RWPE1 (cell line): ENCODE results near the gene ASPG.

Experiments used
- CTCF ChIA-PET: fragments of 350-600 bp; sonication (Branson Sonifier 250); formaldehyde crosslinking; extraction: SDS; loops from one replicate; lab custom pipeline; 2021; lab: Yijun Ruan, JAX
- POLR2A ChIA-PET: fragments of 400-600 bp; formaldehyde crosslinking; extraction: SDS; loops from one replicate; lab custom pipeline; 2020; ENCODE audit warnings: antibody characterized with exemption; ENCODE audit not compliant: low non-redundant PET; lab: Yijun Ruan, JAX
- DNase-seq: peaks from one replicate; pipeline ENCODE4 v3.0.0; 2012; ENCODE audit warnings: low spot score
- H3K27ac ChIP-seq: fragments of 450-650 bp; 2 replicates; pipeline ENCODE4 v1.5.1; 2017
- CTCF ChIP-seq: fragments of 450-650 bp; conservative IDR thresholded peaks from 2 replicates; pipeline ENCODE4 v1.5.1; 2017; ENCODE audit warnings: low read depth, mild to moderate bottlenecking

ASPG gene

GRCh38 chr14:104131968-104132732 lies 46.6 kb downstream of the ASPG start:
- ChIA-PET CTCF (interaction anchor here (0.6 to 1.1 kb wide), 5 partner anchors 36 to 432 kb away, joined by 4 to 10 read pairs (median 4); no protein-coding TSS in a partner anchor), POLR2A (no interaction called here)
- TF ChIP-seq CTCF, result no peak
- no peak for DNase-seq
- H3K27ac ChIP-seq, result no peak overlapping the region

GRCh38 chr14:104132981-104133380 lies 47.5 kb downstream of the ASPG start:
- DNase-seq, result no peak
- POLR2A ChIA-PET, result no interaction called here
- no peak overlapping the region for H3K27ac ChIP-seq
- CTCF ChIA-PET, result interaction anchor here (0.6 kb wide), 2 partner anchors 37 to 55 kb away, joined by 3 to 4 read pairs; no protein-coding TSS in a partner anchor
- no peak for TF ChIP-seq CTCF

GRCh38 chr14:104133496-104133895 lies 48.0 kb downstream of the ASPG start:
- CTCF ChIA-PET, result no interaction called here
- DNase-seq, result no peak
- POLR2A ChIA-PET, result no interaction called here
- no peak for TF ChIP-seq CTCF
- H3K27ac ChIP-seq, result no peak overlapping the region

GRCh38 chr14:104134061-104134965 lies 48.8 kb downstream of the ASPG start:
- CTCF ChIA-PET, result no interaction called here
- POLR2A ChIA-PET, result no interaction called here
- no peak overlapping the region for H3K27ac ChIP-seq
- no peak for TF ChIP-seq CTCF
- no peak for DNase-seq

- POLR2A ChIA-PET, result no interaction called here
- no peak overlapping the region for H3K27ac ChIP-seq
- CTCF ChIA-PET, result interaction anchor here (0.6 to 0.7 kb wide), 2 partner anchors 270 to 375 kb away, joined by 4 read pairs; no protein-coding TSS in a partner anchor
- DNase-seq, result peak; percentile 53
- TF ChIP-seq CTCF, result no peak
Observed at GRCh38 chr14:104135121-104135903, 49.8 kb downstream of the ASPG start.
